ENCODE data around the gene MARCO.

Gene MARCO

GRCh38 chr2:118932949-118933348, 9.0 kb upstream of the MARCO start:
- H3K4me3 ChIP-seq, result no peak overlapping the region
- no peak for TF ChIP-seq CTCF (IDR thresholded peaks at IDR 0.05)
- no peak overlapping the region for H3K27ac ChIP-seq
- intact Hi-C loops (cut with DNase I; ENCODE audit: low total_unique reads), result no loop called here
- no peak for DNase-seq
- H3K9me3 ChIP-seq, result peaks cover 0 to 18% (median 8%) of the 10 kb centered on the region in 3 donors
- no peaks in the 10 kb centered on the region for H3K27me3 ChIP-seq
- H3K4me1 ChIP-seq, result no peaks in the 10 kb centered on the region
- H3K36me3 ChIP-seq, result no peaks in the 10 kb centered on the region

- intact Hi-C loops (cut with DNase I; ENCODE audit: low total_unique reads), result no loop called here
- no peak for TF ChIP-seq CTCF (IDR thresholded peaks at IDR 0.05)
- no peak overlapping the region for H3K27ac ChIP-seq
These were observed 5.7 kb upstream of the MARCO start for GRCh38 chr2:118936306-118936705.

GRCh38 chr2:118936936-118937335, 5.1 kb upstream of the MARCO start:
- Histone ChIP-seq H3K4me1 (no peaks in the 10 kb centered on the region), H3K36me3 (no peaks in the 10 kb centered on the region), H3K27ac (no peak overlapping the region), H3K9me3 (peaks cover 0 to 18% (median 8%) of the 10 kb centered on the region in 3 donors), H3K27me3 (no peaks in the 10 kb centered on the region), H3K4me3 (no peak overlapping the region)
- intact Hi-C loops (cut with DNase I; ENCODE audit: low total_unique reads), result no loop called here
- DNase-seq, result no peak
- no peak for TF ChIP-seq CTCF (IDR thresholded peaks at IDR 0.05)

More at GRCh38 chr2:118936306-118936705, 5.7 kb upstream of the MARCO start:
- H3K4me1 ChIP-seq, result no peaks in the 10 kb centered on the region
- no peaks in the 10 kb centered on the region for H3K27me3 ChIP-seq
- peaks cover 0 to 18% (median 8%) of the 10 kb centered on the region in 3 donors for H3K9me3 ChIP-seq
- no peaks in the 10 kb centered on the region for H3K36me3 ChIP-seq
- no peak overlapping the region for H3K4me3 ChIP-seq
- no peak for DNase-seq

- no peak overlapping the region for H3K27ac ChIP-seq
- H3K9me3 ChIP-seq, result peaks cover 0 to 11% (median 5%) of the 10 kb centered on the region in 3 donors
- H3K4me3 ChIP-seq, result no peak overlapping the region
- H3K4me1 ChIP-seq, result no peaks in the 10 kb centered on the region
- intact Hi-C loops (cut with DNase I; ENCODE audit: low total_unique reads), result no loop called here
- no peak for DNase-seq
- H3K27me3 ChIP-seq, result no peaks in the 10 kb centered on the region
- no peak for TF ChIP-seq CTCF (IDR thresholded peaks at IDR 0.05)
- no peaks in the 10 kb centered on the region for H3K36me3 ChIP-seq
These were observed 4.2 kb upstream of the MARCO start for GRCh38 chr2:118937817-118938216.

- no peak for TF ChIP-seq CTCF (IDR thresholded peaks at IDR 0.05)
These were observed 2.0 kb upstream of the MARCO start for GRCh38 chr2:118939994-118940393.

More at GRCh38 chr2:118939994-118940393, 2.0 kb upstream of the MARCO start:
- Histone ChIP-seq H3K27me3 (no peaks in the 10 kb centered on the region), H3K4me1 (no peaks in the 10 kb centered on the region), H3K36me3 (no peaks in the 10 kb centered on the region), H3K9me3 (no peaks in the 10 kb centered on the region), H3K27ac (no peak overlapping the region), H3K4me3 (no peak overlapping the region)
- intact Hi-C loops (cut with DNase I; ENCODE audit: low total_unique reads), result no loop called here
- DNase-seq, result no peak
